DND-41 (cell line): ENCODE measurements around the gene RSPH4A.
A peak's percentile ranks its signal among the peaks of the same experiment; 100 is the strongest.

ENCODE experiments used
- ATAC-seq: fragments of 200-7000 bp; cut with Tn5 transposase; 3 replicates; pipeline ENCODE4 v1.9.1; 2021; ENCODE audit warnings: low read depth; ENCODE audit not compliant: insufficient read depth
- DNase-seq: peaks from one replicate; pipeline ENCODE4 v3.0.0-alpha.2; 2020
- H2AFZ ChIP-seq: 2 replicates; pipeline ENCODE4 v1.6.0; 2012; ENCODE audit warnings: low read depth, low read length
- H3K27ac ChIP-seq: 2 replicates; pipeline ENCODE4 v1.5.1; 2012; ENCODE audit warnings: low read length, inconsistent platforms
- H3K27me3 ChIP-seq: fragments of 200-600 bp; sonication (generic); 2 replicates; pipeline ENCODE4 v1.6.0; 2012; ENCODE audit warnings: low read length, mild to moderate bottlenecking, inconsistent platforms; ENCODE audit not compliant: insufficient read depth, poor library complexity
- H3K36me3 ChIP-seq: 2 replicates; pipeline ENCODE4 v1.5.1; 2012; ENCODE audit warnings: low read length, inconsistent platforms; ENCODE audit not compliant: insufficient read depth
- H3K4me1 ChIP-seq: 2 replicates; pipeline ENCODE4 v1.5.1; 2012; ENCODE audit warnings: mild to moderate bottlenecking, low read length; ENCODE audit not compliant: insufficient read depth
- H3K4me2 ChIP-seq: 2 replicates; pipeline ENCODE4 v1.6.0; 2012; ENCODE audit warnings: mild to moderate bottlenecking, moderate library complexity, low read length, inconsistent platforms; ENCODE audit not compliant: insufficient read depth
- H3K4me3 ChIP-seq, 2 experiments: fragments of 200-600 bp in 1 of 2; shearing (Covaris generic) in 1 of 2; 2 replicates each; pipeline ENCODE4 v1.5.1; 2012 to 2016; ENCODE audit warnings: inconsistent platforms in 2 of 2, low read length in 2 of 2, mild to moderate bottlenecking in 2 of 2, low read depth in 1 of 2, moderate library complexity in 1 of 2
- H3K79me2 ChIP-seq: 2 replicates; pipeline ENCODE4 v1.6.0; 2012; ENCODE audit warnings: low read length, inconsistent platforms; ENCODE audit not compliant: insufficient read depth
- H3K9ac ChIP-seq: 2 replicates; pipeline ENCODE4 v1.6.0; 2012; ENCODE audit warnings: low read depth, mild to moderate bottlenecking, inconsistent platforms, low read length, moderate library complexity
- H3K9me3 ChIP-seq: 2 replicates; pipeline ENCODE4 v1.5.1; 2012; ENCODE audit warnings: low read length, moderate library complexity, mild to moderate bottlenecking, inconsistent platforms; ENCODE audit not compliant: insufficient read depth, severe bottlenecking
- H4K20me1 ChIP-seq: 2 replicates; pipeline ENCODE4 v1.6.0; 2012; ENCODE audit warnings: low read length; ENCODE audit not compliant: insufficient read depth
- CTCF ChIP-seq: IDR thresholded peaks from 2 replicates; pipeline ENCODE4 v1.5.1; 2012; ENCODE audit warnings: borderline replicate concordance, low read length, moderate library complexity, mild to moderate bottlenecking; ENCODE audit not compliant: poor library complexity, severe bottlenecking; ENCODE audit errors: extremely low read depth
- EZH2 ChIP-seq: IDR thresholded peaks from 3 replicates; pipeline ENCODE4 v1.6.1; 2012; ENCODE audit warnings: borderline replicate concordance, low read depth, mild to moderate bottlenecking, moderate library complexity, low read length, inconsistent platforms; ENCODE audit not compliant: severe bottlenecking

Gene RSPH4A

GRCh38 chr6:116615937-116616736 is at the start of gene RSPH4A:
RSPH4A (plus strand) TSS chr6:116616479; CDS start chr6:116616624, 145 bp downstream.
- H3K4me3 ChIP-seq, result peak within 1 kb of the TSS; percentile 55 to 91; a peak in 3 of 4 replicates
- H3K27ac ChIP-seq, result peak within 1 kb of the TSS; percentile 48; the same call in 1 of the 2 replicates
- ATAC-seq (peak; percentile 97), DNase-seq (peak; percentile 76)
- H3K4me1 ChIP-seq, result peaks cover 18% of the 10 kb centered on the region
- peak within 1 kb of the TSS; percentile 97 for H3K4me2 ChIP-seq
- TF ChIP-seq CTCF, result peak; percentile 40
- TF ChIP-seq EZH2, result peak; percentile 53
- peak within 1 kb of the TSS; percentile 100 for H2AFZ ChIP-seq
- H3K79me2 ChIP-seq, result no peaks in the 10 kb centered on the region
- peaks cover 20% of the 10 kb centered on the region for H3K27me3 ChIP-seq
- H3K9ac ChIP-seq, result peak within 1 kb of the TSS; percentile 53
- H4K20me1 ChIP-seq, result no peaks in the 10 kb centered on the region
- no peaks in the 10 kb centered on the region for H3K36me3 ChIP-seq
- H3K9me3 ChIP-seq, result no peaks in the 10 kb centered on the region

- Histone ChIP-seq H3K79me2 (peaks cover 29% of the 10 kb centered on the region), H2AFZ (no peak overlapping the region), H3K36me3 (no peaks in the 10 kb centered on the region), H4K20me1 (peaks cover 8% of the 10 kb centered on the region; the same call in 1 of the 2 replicates), H3K27ac (no peak overlapping the region), H3K4me1 (peaks cover 26% of the 10 kb centered on the region), H3K4me2 (no peak overlapping the region), H3K27me3 (no peaks in the 10 kb centered on the region), H3K9me3 (no peaks in the 10 kb centered on the region), H3K9ac (no peak overlapping the region), H3K4me3 (no peak overlapping the region)
- ATAC-seq, result no peak
- DNase-seq, result no peak
- TF ChIP-seq EZH2, result no peak
- TF ChIP-seq CTCF, result no peak
These were observed 48.2 kb upstream of the RSPH4A start for GRCh38 chr6:116568111-116568510.

- Histone ChIP-seq H4K20me1 (peaks cover 13% of the 10 kb centered on the region; the same call in 1 of the 2 replicates), H3K9ac (no peak overlapping the region), H3K9me3 (no peaks in the 10 kb centered on the region), H3K4me2 (peak overlapping the region; percentile 71), H3K4me3 (no peak overlapping the region), H3K79me2 (peaks cover 39% of the 10 kb centered on the region), H3K27me3 (no peaks in the 10 kb centered on the region), H3K27ac (no peak overlapping the region), H3K36me3 (0 out of 2 replicates have a peak, but pooled peaks cover 1% of the 10 kb centered on the region), H3K4me1 (peaks cover 36% of the 10 kb centered on the region), H2AFZ (no peak overlapping the region)
- DNase-seq (no peak), ATAC-seq (no peak)
- TF ChIP-seq CTCF, result no peak
- no peak for TF ChIP-seq EZH2
These were observed 47.2 kb upstream of the RSPH4A start for GRCh38 chr6:116568821-116569755.
